Measurements from ENCODE around the gene ANTXR1. TPM values are rescaled to one million over a fixed set of nuclear protein-coding genes. Genes with fewer than 3 reads are reported as not detected.

Gene ANTXR1
- total and polyA plus RNA-seq, 7 experiments from 2014 or later: 0.18 TPM; not detected in 6

GRCh38 chr2:69088466-69088865 is 75.5 kb downstream of the ANTXR1 start:
- H3K27ac ChIP-seq (ENCODE audit: low read depth, low read length): no peak overlapping the region
- H3K4me3 ChIP-seq (ENCODE audit: low read length): no peak overlapping the region
- Mint-ChIP-seq H3K4me1 (peaks cover 0 to 4% (median 0%) of the 10 kb centered on the region in 7 donors), H3K27me3 (peaks cover 31 to 49% (median 39%) of the 10 kb centered on the region in 5 donors), H3K36me3 (no peaks in the 10 kb centered on the region), H3K4me3 (no peak overlapping the region), H3K27ac (no peak overlapping the region), H3K9me3 (peaks cover 0 to 4% (median 0%) of the 10 kb centered on the region in 11 donors)
- no peaks in the 10 kb centered on the region for H3K4me1 ChIP-seq (ENCODE audit: control insufficient read depth in 2 of 2, insufficient read depth in 2 of 2, low read length in 2 of 2)
- intact Hi-C loops (cut with micrococcal nuclease): no loop called here
- no peaks in the 10 kb centered on the region for H3K27me3 ChIP-seq (ENCODE audit: control insufficient read depth in 2 of 2, insufficient read depth in 2 of 2, low read length in 2 of 2)
- ChIA-PET CTCF (no interaction called here), POLR2A (interaction anchor here (0.6 kb wide), 1 partner anchor 71 kb away, joined by 3 read pairs; no protein-coding TSS in a partner anchor)
- H3K36me3 ChIP-seq (ENCODE audit: control insufficient read depth in 2 of 3, insufficient read depth in 3 of 3, low read length in 3 of 3): no peaks in the 10 kb centered on the region
- ATAC-seq (no peak), DNase-seq (no peak)
- H3K9me3 ChIP-seq (ENCODE audit: control insufficient read depth in 2 of 3, low read length in 3 of 3): no peaks in the 10 kb centered on the region

- intact Hi-C loops (cut with micrococcal nuclease): no loop called here
- H3K4me1 Mint-ChIP-seq: peaks cover 0 to 4% (median 0%) of the 10 kb centered on the region in 7 donors
- H3K27ac Mint-ChIP-seq: no peak overlapping the region
- ATAC-seq (no peak), DNase-seq (no peak)
- H3K9me3 ChIP-seq (ENCODE audit: control insufficient read depth in 2 of 3, low read length in 3 of 3): no peaks in the 10 kb centered on the region
- no peak overlapping the region for H3K4me3 ChIP-seq (ENCODE audit: low read length)
- H3K4me1 ChIP-seq (ENCODE audit: control insufficient read depth in 2 of 2, insufficient read depth in 2 of 2, low read length in 2 of 2): no peaks in the 10 kb centered on the region
- CTCF ChIA-PET: no interaction called here
- no peak overlapping the region for H3K27ac ChIP-seq (ENCODE audit: low read depth, low read length)
- POLR2A ChIA-PET: no interaction called here
- H3K27me3 ChIP-seq (ENCODE audit: control insufficient read depth in 2 of 2, insufficient read depth in 2 of 2, low read length in 2 of 2): no peaks in the 10 kb centered on the region
- H3K36me3 Mint-ChIP-seq: no peaks in the 10 kb centered on the region
- peaks cover 0 to 4% (median 0%) of the 10 kb centered on the region in 11 donors for H3K9me3 Mint-ChIP-seq
- peaks cover 30 to 46% (median 38%) of the 10 kb centered on the region in 5 donors for H3K27me3 Mint-ChIP-seq
- no peaks in the 10 kb centered on the region for H3K36me3 ChIP-seq (ENCODE audit: control insufficient read depth in 2 of 3, insufficient read depth in 3 of 3, low read length in 3 of 3)
- no peak overlapping the region for H3K4me3 Mint-ChIP-seq
Measured at GRCh38 chr2:69089266-69089665, 76.3 kb downstream of the ANTXR1 start.

- CTCF ChIA-PET: no interaction called here
- DNase-seq (no peak), ATAC-seq (no peak)
- no peaks in the 10 kb centered on the region for H3K27me3 ChIP-seq (ENCODE audit: control insufficient read depth in 2 of 2, insufficient read depth in 2 of 2, low read length in 2 of 2)
- no peak overlapping the region for H3K27ac Mint-ChIP-seq
- H3K4me1 Mint-ChIP-seq: peaks cover 0 to 4% (median 0%) of the 10 kb centered on the region in 7 donors
- peaks cover 0 to 4% (median 0%) of the 10 kb centered on the region in 11 donors for H3K9me3 Mint-ChIP-seq
- no peak overlapping the region for H3K4me3 Mint-ChIP-seq
- no peaks in the 10 kb centered on the region for H3K36me3 Mint-ChIP-seq
- H3K4me3 ChIP-seq (ENCODE audit: low read length): no peak overlapping the region
- H3K4me1 ChIP-seq (ENCODE audit: control insufficient read depth in 2 of 2, insufficient read depth in 2 of 2, low read length in 2 of 2): no peaks in the 10 kb centered on the region
- H3K27ac ChIP-seq (ENCODE audit: low read depth, low read length): no peak overlapping the region
- H3K36me3 ChIP-seq (ENCODE audit: control insufficient read depth in 2 of 3, insufficient read depth in 3 of 3, low read length in 3 of 3): no peaks in the 10 kb centered on the region
- H3K27me3 Mint-ChIP-seq: peaks cover 31 to 50% (median 39%) of the 10 kb centered on the region in 5 donors
- POLR2A ChIA-PET: no interaction called here
- no peaks in the 10 kb centered on the region for H3K9me3 ChIP-seq (ENCODE audit: control insufficient read depth in 2 of 3, low read length in 3 of 3)
- intact Hi-C loops (cut with micrococcal nuclease): no loop called here
Measured at GRCh38 chr2:69089998-69090397, 77.0 kb downstream of the ANTXR1 start.

DNA sequence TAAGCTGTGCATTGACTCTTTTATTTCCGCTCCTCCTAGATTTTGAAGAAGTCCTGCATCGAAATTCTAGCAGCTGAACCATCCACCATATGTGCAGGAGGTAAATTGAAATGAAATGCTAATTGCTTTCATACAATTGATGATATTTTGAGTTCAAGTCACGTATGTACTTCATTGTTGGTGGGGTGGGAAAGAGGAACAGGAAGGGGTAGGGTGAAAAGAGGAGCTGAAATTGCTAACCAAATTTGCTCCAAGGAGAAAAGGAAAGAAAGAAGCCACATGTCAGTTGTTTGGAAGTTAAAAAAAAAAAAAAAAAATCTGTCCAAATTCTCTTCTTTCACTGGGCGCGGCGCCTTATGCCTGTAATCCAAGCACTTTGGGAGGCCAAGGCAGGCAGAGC is 77.8 kb downstream of the ANTXR1 start:
- Mint-ChIP-seq H3K27ac (no peak overlapping the region), H3K27me3 (peaks cover 28 to 52% (median 37%) of the 10 kb centered on the region in 5 donors), H3K36me3 (no peaks in the 10 kb centered on the region), H3K4me3 (no peak overlapping the region), H3K9me3 (peaks cover 0 to 4% (median 0%) of the 10 kb centered on the region in 11 donors), H3K4me1 (peaks cover 0 to 4% (median 0%) of the 10 kb centered on the region in 7 donors)
- Histone ChIP-seq H3K4me1 (ENCODE audit: control insufficient read depth in 2 of 2, insufficient read depth in 2 of 2, low read length in 2 of 2) (no peaks in the 10 kb centered on the region), H3K27me3 (ENCODE audit: control insufficient read depth in 2 of 2, insufficient read depth in 2 of 2, low read length in 2 of 2) (no peaks in the 10 kb centered on the region), H3K9me3 (ENCODE audit: control insufficient read depth in 2 of 3, low read length in 3 of 3) (no peaks in the 10 kb centered on the region), H3K4me3 (ENCODE audit: low read length) (no peak overlapping the region), H3K27ac (ENCODE audit: low read depth, low read length) (no peak overlapping the region), H3K36me3 (ENCODE audit: control insufficient read depth in 2 of 3, insufficient read depth in 3 of 3, low read length in 3 of 3) (no peaks in the 10 kb centered on the region)
- intact Hi-C loops (cut with micrococcal nuclease): no loop called here
- no peak for DNase-seq
- ATAC-seq: no peak
- ChIA-PET CTCF (interaction anchor here (0.6 kb wide), 1 partner anchor 215 kb away, joined by 5 read pairs; no protein-coding TSS in a partner anchor), POLR2A (no interaction called here)

GRCh38 chr2:69092857-69093256 is 79.9 kb downstream of the ANTXR1 start:
- Mint-ChIP-seq H3K9me3 (peaks cover 0 to 4% (median 0%) of the 10 kb centered on the region in 11 donors), H3K4me3 (no peak overlapping the region), H3K27ac (no peak overlapping the region), H3K27me3 (peaks cover 20 to 42% (median 26%) of the 10 kb centered on the region in 5 donors), H3K4me1 (peaks cover 0 to 4% (median 0%) of the 10 kb centered on the region in 7 donors), H3K36me3 (no peaks in the 10 kb centered on the region)
- Histone ChIP-seq H3K4me3 (ENCODE audit: low read length) (no peak overlapping the region), H3K9me3 (ENCODE audit: control insufficient read depth in 2 of 3, low read length in 3 of 3) (no peaks in the 10 kb centered on the region), H3K4me1 (ENCODE audit: control insufficient read depth in 2 of 2, insufficient read depth in 2 of 2, low read length in 2 of 2) (no peaks in the 10 kb centered on the region), H3K36me3 (ENCODE audit: control insufficient read depth in 2 of 3, insufficient read depth in 3 of 3, low read length in 3 of 3) (no peaks in the 10 kb centered on the region), H3K27ac (ENCODE audit: low read depth, low read length) (no peak overlapping the region), H3K27me3 (ENCODE audit: control insufficient read depth in 2 of 2, insufficient read depth in 2 of 2, low read length in 2 of 2) (no peaks in the 10 kb centered on the region)
- POLR2A ChIA-PET: no interaction called here
- no peak for ATAC-seq
- intact Hi-C loops (cut with micrococcal nuclease): no loop called here
- CTCF ChIA-PET: no interaction called here
- DNase-seq: no peak

DNA sequence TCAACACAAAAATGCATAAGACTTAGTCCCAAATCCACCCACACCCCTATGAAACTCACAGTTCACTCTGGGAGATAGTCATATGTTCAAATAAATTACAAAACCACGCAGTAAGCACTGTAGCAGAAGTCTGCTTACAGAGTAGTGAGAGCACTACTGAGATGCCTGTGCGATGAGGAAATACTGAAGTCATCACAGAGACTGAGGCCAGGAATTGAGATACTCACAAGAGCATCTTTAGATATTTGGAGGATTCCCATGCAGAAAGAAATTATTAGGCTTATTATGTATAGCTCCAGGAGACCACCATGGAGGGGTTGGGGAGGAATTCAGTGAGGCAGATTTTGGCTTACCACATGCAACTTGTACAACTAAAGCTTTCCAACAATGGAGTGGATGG is 82.3 kb downstream of the ANTXR1 start:
- no peaks in the 10 kb centered on the region for H3K36me3 ChIP-seq (ENCODE audit: control insufficient read depth in 2 of 3, insufficient read depth in 3 of 3, low read length in 3 of 3)
- CTCF ChIA-PET: no interaction called here
- H3K27ac ChIP-seq (ENCODE audit: low read depth, low read length): no peak overlapping the region
- no peaks in the 10 kb centered on the region for H3K4me1 ChIP-seq (ENCODE audit: control insufficient read depth in 2 of 2, insufficient read depth in 2 of 2, low read length in 2 of 2)
- Mint-ChIP-seq H3K4me3 (no peak overlapping the region), H3K27ac (no peak overlapping the region), H3K4me1 (peaks cover 0 to 4% (median 0%) of the 10 kb centered on the region in 7 donors), H3K27me3 (peaks cover 8 to 34% (median 11%) of the 10 kb centered on the region in 5 donors), H3K36me3 (no peaks in the 10 kb centered on the region), H3K9me3 (peaks cover 0 to 2% (median 0%) of the 10 kb centered on the region in 11 donors)
- no peaks in the 10 kb centered on the region for H3K27me3 ChIP-seq (ENCODE audit: control insufficient read depth in 2 of 2, insufficient read depth in 2 of 2, low read length in 2 of 2)
- POLR2A ChIA-PET: no interaction called here
- no peak for ATAC-seq
- DNase-seq: no peak
- H3K9me3 ChIP-seq (ENCODE audit: control insufficient read depth in 2 of 3, low read length in 3 of 3): no peaks in the 10 kb centered on the region
- no peak overlapping the region for H3K4me3 ChIP-seq (ENCODE audit: low read length)
- intact Hi-C loops (cut with micrococcal nuclease): no loop called here

DNA sequence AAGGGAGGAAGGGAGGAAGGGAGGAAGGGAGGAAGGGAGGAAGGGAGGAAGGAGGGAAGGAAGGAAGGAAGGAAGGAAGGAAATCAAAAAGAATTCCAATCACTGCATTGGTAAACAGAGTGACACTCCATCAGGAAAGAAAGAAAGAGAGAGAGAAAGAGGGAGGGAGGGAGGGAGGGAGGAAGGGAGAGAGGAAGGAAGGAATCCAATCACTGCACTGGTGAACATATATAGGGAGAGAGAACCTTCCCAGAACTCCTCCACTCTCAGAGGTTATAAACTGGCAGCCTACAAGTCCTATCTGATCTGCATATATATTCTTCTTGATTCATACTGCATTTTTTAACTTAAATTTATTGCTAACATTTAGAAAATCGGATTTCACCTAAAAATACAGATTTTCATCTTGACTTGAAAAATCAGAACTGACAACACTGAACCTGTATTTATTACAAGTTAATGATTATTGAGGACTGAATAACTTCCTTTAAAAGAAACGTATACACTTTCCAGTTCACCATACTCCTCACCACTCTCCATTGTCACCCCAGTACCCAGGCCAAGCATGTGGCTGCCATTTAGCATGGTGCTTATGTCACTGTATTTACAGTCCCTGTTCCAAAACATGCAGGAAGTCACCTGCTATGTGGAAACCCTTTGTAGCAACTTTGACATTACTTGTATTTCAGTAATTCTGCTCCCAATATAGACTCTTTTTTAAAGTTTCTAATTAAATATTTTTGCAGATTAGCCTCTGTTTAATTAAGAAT is 83.5 kb downstream of the ANTXR1 start:
- Mint-ChIP-seq H3K27me3 (peaks cover 3 to 28% (median 6%) of the 10 kb centered on the region in 5 donors), H3K4me1 (no peaks in the 10 kb centered on the region), H3K27ac (no peak overlapping the region), H3K9me3 (no peaks in the 10 kb centered on the region), H3K36me3 (no peaks in the 10 kb centered on the region), H3K4me3 (no peak overlapping the region)
- intact Hi-C loops (cut with micrococcal nuclease): no loop called here
- no peaks in the 10 kb centered on the region for H3K27me3 ChIP-seq (ENCODE audit: control insufficient read depth in 2 of 2, insufficient read depth in 2 of 2, low read length in 2 of 2)
- H3K4me1 ChIP-seq (ENCODE audit: control insufficient read depth in 2 of 2, insufficient read depth in 2 of 2, low read length in 2 of 2): no peaks in the 10 kb centered on the region
- CTCF ChIA-PET: no interaction called here
- no peaks in the 10 kb centered on the region for H3K9me3 ChIP-seq (ENCODE audit: control insufficient read depth in 2 of 3, low read length in 3 of 3)
- DNase-seq (no peak), ATAC-seq (no peak)
- POLR2A ChIA-PET: no interaction called here
- no peak overlapping the region for H3K27ac ChIP-seq (ENCODE audit: low read depth, low read length)
- H3K36me3 ChIP-seq (ENCODE audit: control insufficient read depth in 2 of 3, insufficient read depth in 3 of 3, low read length in 3 of 3): no peaks in the 10 kb centered on the region
- H3K4me3 ChIP-seq (ENCODE audit: low read length): no peak overlapping the region

Measured in naive thymus-derived CD4-positive, alpha-beta T cell (primary cell).